Measurements from ENCODE around the gene ARHGAP31. TPM values are rescaled to one million over a fixed set of nuclear protein-coding genes. Genes with fewer than 3 reads are reported as not detected.
"Not testable (repeated sequence)": the region's sequence is repeated elsewhere in the genome, so short reads cannot be mapped to it uniquely, and the experiment has no call there.

The ARHGAP31 gene
- total RNA-seq, 2 donors from 2014 or later = 5.7 to 7.9 TPM

DNA sequence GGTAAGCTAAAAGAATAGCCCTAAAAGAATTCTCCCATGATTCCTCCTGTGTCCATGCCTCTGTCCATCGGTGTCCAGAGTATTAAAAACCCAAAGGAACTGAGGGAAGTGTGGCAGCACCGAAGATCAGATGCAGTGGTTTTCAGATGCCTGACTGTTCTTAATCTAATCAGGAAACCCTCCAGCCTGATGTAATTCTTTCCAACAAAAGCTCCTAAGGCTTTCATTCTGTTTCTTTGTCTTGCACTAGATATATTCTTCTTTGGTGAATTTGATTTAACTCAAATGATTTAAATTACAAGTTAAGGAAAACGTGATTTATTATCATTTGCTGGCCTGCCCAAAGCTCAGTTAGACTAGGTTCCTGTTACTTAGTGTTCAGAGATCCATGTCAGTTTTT lies 71.2 kb downstream of the ARHGAP31 start:
- WGBS, 2 donors = 67 to 72% methylated on average over 3 of the region's 3 CpGs
- intact Hi-C loops (cut with DNase I) = no loop called here
- ATAC-seq = no peak
- no peak for TF ChIP-seq CTCF (IDR thresholded peaks at IDR 0.05)
- DNase-seq = no peak
- no peaks in the 10 kb centered on the region for H3K9me3 ChIP-seq
- H3K27ac ChIP-seq = no peak overlapping the region
- H3K27me3 ChIP-seq = no peaks in the 10 kb centered on the region
- H3K36me3 ChIP-seq (replicated peaks in 1 of 2; ENCODE audit: insufficient read depth in 1 of 2, low read depth in 2 of 2) = no peaks in the 10 kb centered on the region
- no peaks in the 10 kb centered on the region for H3K4me1 ChIP-seq
- H3K4me3 ChIP-seq = no peak overlapping the region

GRCh38 chr3:119367000-119367399 lies 72.8 kb downstream of the ARHGAP31 start:
- no peaks in the 10 kb centered on the region for H3K4me1 ChIP-seq
- ATAC-seq (no peak), DNase-seq (no peak)
- TF ChIP-seq CTCF (IDR thresholded peaks at IDR 0.05) = no peak
- TF ChIP-seq POLR2A (IDR thresholded peaks at IDR 0.05) = no peak
- intact Hi-C loops (cut with DNase I) = no loop called here
- no peak overlapping the region for H3K4me3 ChIP-seq
- WGBS, 2 donors = 100% methylated on average over 2 of the region's 2 CpGs
- H3K9me3 ChIP-seq = no peaks in the 10 kb centered on the region
- no peaks in the 10 kb centered on the region for H3K36me3 ChIP-seq (replicated peaks in 1 of 2; ENCODE audit: insufficient read depth in 1 of 2, low read depth in 2 of 2)
- no peaks in the 10 kb centered on the region for H3K27me3 ChIP-seq
- no peak overlapping the region for H3K27ac ChIP-seq

DNA sequence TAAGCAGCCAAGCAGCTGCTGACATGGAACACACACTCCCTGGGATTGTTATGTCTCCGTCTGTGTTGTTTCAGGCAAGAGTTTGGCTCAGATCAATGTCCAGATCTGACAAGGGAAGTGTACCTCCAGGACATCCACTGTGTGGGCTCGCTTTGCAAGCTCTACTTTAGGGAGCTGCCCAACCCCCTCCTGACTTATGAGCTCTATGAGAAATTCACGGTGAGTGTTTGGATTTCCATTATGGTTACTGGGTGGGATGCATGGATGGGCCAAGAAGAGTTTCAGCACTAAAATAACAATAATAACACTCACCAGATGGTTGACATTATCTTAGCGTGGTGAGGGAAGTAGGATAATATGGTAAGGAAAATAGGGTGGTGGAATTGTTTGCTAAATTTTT lies 74.1 kb downstream of the ARHGAP31 start:
- intact Hi-C loops (cut with DNase I) = no loop called here
- H3K27me3 ChIP-seq = no peaks in the 10 kb centered on the region
- ATAC-seq (no peak), DNase-seq (no peak)
- H3K9me3 ChIP-seq = no peaks in the 10 kb centered on the region
- no peak for TF ChIP-seq CTCF (IDR thresholded peaks at IDR 0.05)
- no peak for TF ChIP-seq POLR2A (IDR thresholded peaks at IDR 0.05)
- no peaks in the 10 kb centered on the region for H3K36me3 ChIP-seq (replicated peaks in 1 of 2; ENCODE audit: insufficient read depth in 1 of 2, low read depth in 2 of 2)
- no peaks in the 10 kb centered on the region for H3K4me1 ChIP-seq
- H3K4me3 ChIP-seq = no peak overlapping the region
- no peak overlapping the region for H3K27ac ChIP-seq
- 82 to 87% methylated on average over 4 of the region's 4 CpGs for WGBS, 2 donors

GRCh38 chr3:119371786-119372185 lies 77.6 kb downstream of the ARHGAP31 start:
- WGBS, 2 donors = 89 to 93% methylated on average over 6 of the region's 6 CpGs
- DNase-seq; intact Hi-C loops (cut with DNase I); H3K27me3 ChIP-seq; H3K36me3 ChIP-seq (replicated peaks in 1 of 2; ENCODE audit: insufficient read depth in 1 of 2, low read depth in 2 of 2); H3K4me1 ChIP-seq; H3K9me3 ChIP-seq; H3K4me3 ChIP-seq; H3K27ac ChIP-seq; ATAC-seq: not testable (repeated sequence)

DNA sequence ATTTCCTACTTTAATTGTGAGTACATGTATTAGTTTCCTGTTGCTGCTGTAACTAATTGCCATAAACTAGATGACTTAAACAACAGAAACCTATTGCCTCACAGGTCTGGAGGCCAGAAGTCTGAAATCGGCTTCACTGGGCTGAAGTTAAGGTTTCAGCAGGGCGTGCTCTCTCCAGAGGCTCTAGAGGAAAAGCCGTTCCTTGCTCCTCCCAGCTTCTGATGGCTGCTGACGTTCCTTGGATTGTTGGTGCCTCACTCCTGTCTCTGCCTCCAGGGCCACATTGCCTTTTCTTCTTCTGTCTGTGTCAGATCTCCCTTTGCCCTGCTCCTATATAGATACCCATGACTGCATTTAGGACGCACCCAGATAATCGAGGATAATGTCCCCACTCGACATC lies 80.9 kb downstream of the ARHGAP31 start:
- Histone ChIP-seq H3K27ac (no peak overlapping the region), H3K4me1 (no peaks in the 10 kb centered on the region), H3K27me3 (no peaks in the 10 kb centered on the region), H3K36me3 (replicated peaks in 1 of 2; ENCODE audit: insufficient read depth in 1 of 2, low read depth in 2 of 2) (no peaks in the 10 kb centered on the region), H3K9me3 (no peaks in the 10 kb centered on the region), H3K4me3 (no peak overlapping the region)
- WGBS, 2 donors = 81 to 88% methylated on average over 7 of the region's 7 CpGs
- intact Hi-C loops (cut with DNase I) = no loop called here
- TF ChIP-seq CTCF (IDR thresholded peaks at IDR 0.05) (no peak), POLR2A (IDR thresholded peaks at IDR 0.05) (no peak)
- ATAC-seq (no peak), DNase-seq (no peak)
